ENCODE measurements around the gene TRIM6. TPM values are rescaled to one million over a fixed set of nuclear protein-coding genes. Genes with fewer than 3 reads are reported as not detected.

The TRIM6 gene
- total RNA-seq, 1 experiment from 2014 or later, result 30.2 TPM

Other genes starting within 250 kb of the TRIM6 start
- gene OR51B6, start 245.1 kb upstream of the TRIM6 start, total RNA-seq (2021), result not detected in 3 replicates
- gene OR51M1, start 212.8 kb upstream of the TRIM6 start, total RNA-seq (2021), result 0.05 TPM in 1 of 3 replicates, not detected in the others
- gene OR51Q1, start 174.5 kb upstream of the TRIM6 start, total RNA-seq (2021), result not detected in 3 replicates
- not detected in 3 replicates for gene OR51I1, start 155.1 kb upstream of the TRIM6 start, total RNA-seq (2021)
- gene OR51I2, start 147.3 kb upstream of the TRIM6 start, total RNA-seq (2021), result not detected in 3 replicates
- gene OR52D1, start 108.0 kb upstream of the TRIM6 start, total RNA-seq (2021), result not detected in 3 replicates
- not detected in 3 replicates for gene UBQLN3, start 86.7 kb upstream of the TRIM6 start, total RNA-seq (2021)
- gene UBQLNL, start 79.9 kb upstream of the TRIM6 start, total RNA-seq (2021), result 0.14 to 0.24 TPM in 2 of 3 replicates, not detected in the other
- gene OR52H1, start 48.1 kb upstream of the TRIM6 start, total RNA-seq (2021), result not detected in 3 replicates
- gene OR52B6, start 15.8 kb upstream of the TRIM6 start, total RNA-seq (2021), result not detected in 3 replicates
- gene TRIM34, start 28.4 kb downstream of the TRIM6 start, total RNA-seq (2021), result 0.66 to 1.6 TPM (median 0.71 TPM) in 3 replicates
- 31.8 to 35.3 TPM (median 32.8 TPM) in 3 replicates for gene TRIM5, start 88.4 kb downstream of the TRIM6 start, total RNA-seq (2021)
- gene TRIM22, start 93.2 kb downstream of the TRIM6 start, total RNA-seq (2021), result 69.1 to 78.9 TPM (median 75.9 TPM) in 3 replicates
- gene OR56B1, start 139.8 kb downstream of the TRIM6 start, total RNA-seq (2021), result 0.09 to 0.17 TPM (median 0.11 TPM) in 3 replicates
- gene OR52N4, start 157.6 kb downstream of the TRIM6 start, total RNA-seq (2021), result 0.23 to 0.52 TPM (median 0.44 TPM) in 3 replicates
- gene OR52N5, start 186.7 kb downstream of the TRIM6 start, total RNA-seq (2021), result 0.07 TPM in 1 of 3 replicates, not detected in the others
- gene OR52N1, start 194.6 kb downstream of the TRIM6 start, total RNA-seq (2021), result 0.07 TPM in 1 of 3 replicates, not detected in the others
- 0.25 to 0.34 TPM in 2 of 3 replicates, not detected in the other for gene OR52N2, start 212.3 kb downstream of the TRIM6 start, total RNA-seq (2021)
- not detected in 3 replicates for gene OR52E6, start 245.3 kb downstream of the TRIM6 start, total RNA-seq (2021)

All from WTC11 (cell line).